Mucosa of descending colon (tissue), 3 donors: Measurements from ENCODE around the gene PTK6. TPM values are rescaled to one million over a fixed set of nuclear protein-coding genes. Genes with fewer than 3 reads are reported as not detected.

Source experiments
- ATAC-seq: fragments of 200-7000 bp; cut with Tn5 transposase; one replicate; pipeline ENCODE4 v1.9.1; 2020; ENCODE audit warnings: mild to moderate bottlenecking, moderate library complexity
- DNase-seq, 3 donors: peaks; one replicate each; pipeline ENCODE4 v3.0.0-alpha.2; 2020
- H3K36me3 ChIP-seq: fragments of 200-600 bp; one replicate; pipeline ENCODE4 v1.8.0; 2021; ENCODE audit warnings: low read depth, mild to moderate bottlenecking
- H3K4me1 ChIP-seq: fragments of 200-600 bp; one replicate; pipeline ENCODE4 v1.8.0; 2021; ENCODE audit warnings: low read depth, mild to moderate bottlenecking
- H3K4me3 ChIP-seq: fragments of 200-600 bp; one replicate; pipeline ENCODE4 v1.8.0; 2021; ENCODE audit warnings: mild to moderate bottlenecking
- H3K9me3 ChIP-seq: fragments of 200-600 bp; one replicate; pipeline ENCODE4 v1.8.0; 2021; ENCODE audit warnings: mild to moderate bottlenecking
- CTCF ChIP-seq: fragments of 200-600 bp; IDR thresholded peaks from one replicate; pipeline ENCODE4 v1.8.0; 2022; ENCODE audit warnings: antibody characterized with exemption, mild to moderate bottlenecking
- intact Hi-C, 2 donors: fragments of 100-400 bp; cut with DNase I in 1 of 2; cut with micrococcal nuclease in 1 of 2; formaldehyde crosslinking; loops; one replicate each; pipeline versions ENCODE4 v1.11.0 to v1.11.1; 2022; cut with DNase I, micrococcal nuclease
- total RNA-seq, 3 donors: library from RNA; stranded (reverse); fragmentation: NEBNext Ultra II Directional in 2 of 3; extraction: Animal tissue kit (Norgen Biotek cat#: 25700) in 2 of 3; gene quantifications; one replicate each; pipeline versions ENCODE4 v1.2.1 to v1.2.4, GENCODE V29; 2021 to 2023
- donor health status: DM: no; HTN: no; CAD: no; lungs with moderate emphysema.
- donor health status: DM: no; HTN: no; CAD: no.
- donor health status: DM: no; HTN: yes; CAD: no.

Gene PTK6
- total RNA-seq, 3 donors from 2014 or later, result 39.5 to 91.7 (median 87.1) TPM

GRCh38 chr20:63495167-63495720, 41.9 kb downstream of the PTK6 start:
- intact Hi-C loops, result no loop called here
- no peaks in the 10 kb centered on the region for H3K36me3 ChIP-seq
- H3K4me3 ChIP-seq, result no peak overlapping the region
- DNase-seq (no peak), ATAC-seq (no peak)
- peaks cover 15% of the 10 kb centered on the region for H3K4me1 ChIP-seq
- H3K9me3 ChIP-seq, result no peaks in the 10 kb centered on the region
- no peak for TF ChIP-seq CTCF

- no peak for TF ChIP-seq CTCF
- Histone ChIP-seq H3K4me1 (peaks cover 14% of the 10 kb centered on the region), H3K36me3 (no peaks in the 10 kb centered on the region), H3K9me3 (no peaks in the 10 kb centered on the region), H3K4me3 (no peak overlapping the region)
- no peak for ATAC-seq
- intact Hi-C loops, result no loop called here
- no peak for DNase-seq
Measured at GRCh38 chr20:63494420-63495166, 42.6 kb downstream of the PTK6 start.

GRCh38 chr20:63494084-63494419, 43.1 kb downstream of the PTK6 start:
- intact Hi-C loops, result no loop called here
- Histone ChIP-seq H3K9me3 (no peaks in the 10 kb centered on the region), H3K4me1 (peaks cover 9% of the 10 kb centered on the region), H3K4me3 (no peak overlapping the region), H3K36me3 (no peaks in the 10 kb centered on the region)
- DNase-seq (no peak), ATAC-seq (no peak)
- TF ChIP-seq CTCF, result no peak

GRCh38 chr20:63493563-63494020, 43.6 kb downstream of the PTK6 start:
- DNase-seq (no peak), ATAC-seq (no peak)
- TF ChIP-seq CTCF, result no peak
- H3K4me3 ChIP-seq, result no peak overlapping the region
- no peaks in the 10 kb centered on the region for H3K36me3 ChIP-seq
- no peaks in the 10 kb centered on the region for H3K9me3 ChIP-seq
- intact Hi-C loops, result no loop called here
- H3K4me1 ChIP-seq, result peaks cover 9% of the 10 kb centered on the region

GRCh38 chr20:63492982-63493381, 44.2 kb downstream of the PTK6 start:
- DNase-seq (no peak), ATAC-seq (no peak)
- Histone ChIP-seq H3K36me3 (no peaks in the 10 kb centered on the region), H3K9me3 (no peaks in the 10 kb centered on the region), H3K4me3 (no peak overlapping the region), H3K4me1 (peaks cover 5% of the 10 kb centered on the region)
- intact Hi-C loops, result no loop called here
- TF ChIP-seq CTCF, result no peak
